ENCODE data around the gene SOX14.

The SOX14 gene

GRCh38 chr3:137766041-137766875 lies 2.1 kb downstream of the SOX14 start:
- Histone ChIP-seq H3K9me2 (ENCODE audit: low read depth, low read length) (no peaks in the 10 kb centered on the region), H4K20me1 (ENCODE audit: insufficient read depth, low read length) (no peaks in the 10 kb centered on the region), H3K4me3 (ENCODE audit: low read depth, low read length, poor library complexity, severe bottlenecking) (no peak overlapping the region), H3K79me2 (ENCODE audit: insufficient read depth, low read length) (no peaks in the 10 kb centered on the region), H2AFZ (ENCODE audit: low read length) (no peak overlapping the region), H3K4me1 (ENCODE audit: insufficient read depth, low read length, severe bottlenecking) (no peaks in the 10 kb centered on the region), H3K9me3 (ENCODE audit: low read length) (no peaks in the 10 kb centered on the region), H3K9ac (ENCODE audit: low read length) (no peak overlapping the region), H3K4me2 (ENCODE audit: low read length) (no peak overlapping the region), H3K36me3 (ENCODE audit: insufficient read depth, low read length) (no peaks in the 10 kb centered on the region), H3K27me3 (ENCODE audit: insufficient read depth, low read length) (no peaks in the 10 kb centered on the region), H3F3A (ENCODE audit: insufficient read depth, low read length) (no peaks in the 10 kb centered on the region), H3K27ac (ENCODE audit: low read depth, low read length, poor library complexity, severe bottlenecking) (no peak overlapping the region)
- TF ChIP-seq EZH2 (IDR thresholded peaks at IDR 0.05; ENCODE audit: borderline replicate concordance, low read length) (no peak), CTCF (IDR thresholded peaks at IDR 0.05; ENCODE audit: low read length) (no peak)

- Histone ChIP-seq H3K79me2 (ENCODE audit: insufficient read depth, low read length) (no peaks in the 10 kb centered on the region), H3K4me3 (ENCODE audit: low read depth, low read length, poor library complexity, severe bottlenecking) (no peak overlapping the region), H3F3A (ENCODE audit: insufficient read depth, low read length) (no peaks in the 10 kb centered on the region), H4K20me1 (ENCODE audit: insufficient read depth, low read length) (no peaks in the 10 kb centered on the region), H3K27me3 (ENCODE audit: insufficient read depth, low read length) (no peaks in the 10 kb centered on the region), H3K27ac (ENCODE audit: low read depth, low read length, poor library complexity, severe bottlenecking) (no peak overlapping the region), H3K4me1 (ENCODE audit: insufficient read depth, low read length, severe bottlenecking) (no peaks in the 10 kb centered on the region), H3K9me2 (ENCODE audit: low read depth, low read length) (no peaks in the 10 kb centered on the region), H3K4me2 (ENCODE audit: low read length) (no peak overlapping the region), H3K9ac (ENCODE audit: low read length) (no peak overlapping the region), H3K36me3 (ENCODE audit: insufficient read depth, low read length) (no peaks in the 10 kb centered on the region), H2AFZ (ENCODE audit: low read length) (no peak overlapping the region), H3K9me3 (ENCODE audit: low read length) (no peaks in the 10 kb centered on the region)
- TF ChIP-seq CTCF (IDR thresholded peaks at IDR 0.05; ENCODE audit: low read length) (no peak), EZH2 (IDR thresholded peaks at IDR 0.05; ENCODE audit: borderline replicate concordance, low read length) (no peak)
Measured at GRCh38 chr3:137766876-137767537, 2.9 kb downstream of the SOX14 start.

- H3F3A ChIP-seq (ENCODE audit: insufficient read depth, low read length), result no peaks in the 10 kb centered on the region
- no peak overlapping the region for H3K4me2 ChIP-seq (ENCODE audit: low read length)
- no peaks in the 10 kb centered on the region for H3K27me3 ChIP-seq (ENCODE audit: insufficient read depth, low read length)
- H3K4me3 ChIP-seq (ENCODE audit: low read depth, low read length, poor library complexity, severe bottlenecking), result no peak overlapping the region
- no peak overlapping the region for H3K27ac ChIP-seq (ENCODE audit: low read depth, low read length, poor library complexity, severe bottlenecking)
- H3K9me2 ChIP-seq (ENCODE audit: low read depth, low read length), result no peaks in the 10 kb centered on the region
- no peaks in the 10 kb centered on the region for H3K36me3 ChIP-seq (ENCODE audit: insufficient read depth, low read length)
- H4K20me1 ChIP-seq (ENCODE audit: insufficient read depth, low read length), result no peaks in the 10 kb centered on the region
- no peaks in the 10 kb centered on the region for H3K9me3 ChIP-seq (ENCODE audit: low read length)
- TF ChIP-seq CTCF (IDR thresholded peaks at IDR 0.05; ENCODE audit: low read length) (no peak), EZH2 (IDR thresholded peaks at IDR 0.05; ENCODE audit: borderline replicate concordance, low read length) (no peak)
- H2AFZ ChIP-seq (ENCODE audit: low read length), result no peak overlapping the region
- H3K79me2 ChIP-seq (ENCODE audit: insufficient read depth, low read length), result no peaks in the 10 kb centered on the region
- H3K4me1 ChIP-seq (ENCODE audit: insufficient read depth, low read length, severe bottlenecking), result no peaks in the 10 kb centered on the region
- no peak overlapping the region for H3K9ac ChIP-seq (ENCODE audit: low read length)
Measured at GRCh38 chr3:137767538-137768360, 3.6 kb downstream of the SOX14 start.

All from OCI-LY1 (cell line).